Esophagus muscularis mucosa (tissue), 4 donors: ENCODE data around the gene ACSL6. TPM values are rescaled to one million over a fixed set of nuclear protein-coding genes. Genes with fewer than 3 reads are reported as not detected.

Source experiments
- DNase-seq: peaks from one replicate; pipeline ENCODE4 v3.0.0-alpha.2; 2017; ENCODE audit errors: extremely low spot score
- H3K27ac ChIP-seq, 4 donors: fragments of 200-600 bp; sonication (generic); replicated peaks in 1 of 4; 1 replicate in 3 of 4; 2 replicates in 1 of 4; pipeline ENCODE4 v1.5.1; 2016 to 2019; ENCODE audit warnings: mild to moderate bottlenecking in 1 of 4
- H3K27me3 ChIP-seq, 4 donors: fragments of 200-600 bp; sonication (generic); one replicate each; pipeline versions ENCODE4 v1.5.1 to v1.6.0; 2016 to 2019
- H3K36me3 ChIP-seq, 4 donors: fragments of 200-600 bp; sonication (generic); one replicate each; pipeline ENCODE4 v1.5.1; 2016 to 2019
- H3K4me1 ChIP-seq, 4 donors: fragments of 200-600 bp; sonication (generic); one replicate each; pipeline ENCODE4 v1.5.1; 2016 to 2019
- H3K4me3 ChIP-seq, 4 donors: fragments of 200-600 bp; sonication (generic); 1 replicate in 2 of 4; 2 replicates in 2 of 4; pipeline ENCODE4 v1.5.1; 2016 to 2019; ENCODE audit warnings: mild to moderate bottlenecking in 4 of 4, moderate library complexity in 1 of 4
- H3K9me3 ChIP-seq, 4 donors: fragments of 200-600 bp; sonication (generic); 1 replicate in 3 of 4; 2 replicates in 1 of 4; pipeline ENCODE4 v1.5.1; 2016 to 2019
- CTCF ChIP-seq, 3 experiments: fragments of 200-600 bp in 2 of 3; fragments of 450-650 bp in 1 of 3; sonication (generic) in 2 of 3; IDR thresholded peaks; one replicate each; pipeline ENCODE4 v1.5.1; 2017 to 2019; ENCODE audit warnings: antibody characterized with exemption in 3 of 3, mild to moderate bottlenecking in 2 of 3, moderate library complexity in 1 of 3
- EP300 ChIP-seq: sonication (generic); formaldehyde crosslinking; IDR thresholded peaks from one replicate; pipeline ENCODE4 v1.6.1; 2017; ENCODE audit warnings: antibody characterized with exemption
- POLR2A ChIP-seq: fragments of 450-650 bp; IDR thresholded peaks from one replicate; pipeline ENCODE4 v1.6.1; 2017; ENCODE audit warnings: antibody characterized with exemption, moderate library complexity, mild to moderate bottlenecking, low read depth
- POLR2AphosphoS5 ChIP-seq, 2 donors: sonication (generic); formaldehyde crosslinking; IDR thresholded peaks; one replicate each; pipeline ENCODE4 v1.6.1; 2017; ENCODE audit warnings: antibody characterized with exemption in 2 of 2
- WGBS: methylation state at CpG from one replicate; pipeline ENCODE4 v1.1.5; 2018; 5-methylcytosine and 5-hydroxymethylcytosine counted together
- intact Hi-C: fragments of 100-400 bp; cut with DNase I; formaldehyde crosslinking; loops from one replicate; pipeline ENCODE4 v1.15.1; 2023
- total RNA-seq, 4 donors: library from RNA; depleted of rRNA; stranded (reverse); fragments of >200 nt; gene quantifications; one replicate each; pipeline versions ENCODE4 v1.1.0 to v1.2.1, GENCODE V29; 2016

ACSL6 gene
- total RNA-seq: 1 to 10 TPM; 1.6 to 2.6 (median 1.9) TPM

- peak within 1 kb of the TSS; percentile 65 to 72 (median 68) for H3K4me3 ChIP-seq
- H3K4me1 ChIP-seq: peaks cover 13 to 31% (median 23%) of the 10 kb centered on the region in 4 donors
- H3K36me3 ChIP-seq: no peaks in the 10 kb centered on the region
- TF ChIP-seq POLR2AphosphoS5 (IDR thresholded peaks at IDR 0.05): no peak
- no peak for TF ChIP-seq EP300
- TF ChIP-seq CTCF (IDR thresholded peaks at IDR 0.05): no peak
- no peak for TF ChIP-seq POLR2A
- no peak for DNase-seq
- H3K9me3 ChIP-seq: no peaks in the 10 kb centered on the region
- intact Hi-C loops: no loop called here
- H3K27me3 ChIP-seq: peaks cover 0 to 25% (median 0%) of the 10 kb centered on the region in 4 donors
- WGBS: 67% methylated on average over 3 of the region's 63 CpGs
- H3K27ac ChIP-seq: no peak within 1 kb of the TSS
Observed at GRCh38 chr5:132011622-132012343, at the start of gene ACSL6. Gene ACSL6 (minus strand): TSS chr5:132011658. CDS start chr5:132011553, 105 bp downstream.

- intact Hi-C loops: no loop called here
- Histone ChIP-seq H3K4me1 (no peaks in the 10 kb centered on the region), H3K36me3 (no peaks in the 10 kb centered on the region), H3K4me3 (no peak within 1 kb of the TSS), H3K9me3 (no peaks in the 10 kb centered on the region), H3K27ac (no peak within 1 kb of the TSS), H3K27me3 (no peaks in the 10 kb centered on the region)
- 93% methylated on average over 13 of the region's 16 CpGs for WGBS
- DNase-seq: no peak
- TF ChIP-seq POLR2A (no peak), CTCF (IDR thresholded peaks at IDR 0.05) (no peak), EP300 (no peak), POLR2AphosphoS5 (IDR thresholded peaks at IDR 0.05) (no peak)
Observed at GRCh38 chr5:132060501-132061161, 49.2 kb upstream of the ACSL6 start, which contains the start of gene IL3. Gene IL3 (plus strand): TSS chr5:132060655. CDS start chr5:132060707, 52 bp downstream.

- no peak overlapping the region for H3K4me3 ChIP-seq
- no peak overlapping the region for H3K27ac ChIP-seq
- intact Hi-C loops: no loop called here
- no peaks in the 10 kb centered on the region for H3K27me3 ChIP-seq
- no peak for DNase-seq
- TF ChIP-seq POLR2AphosphoS5 (IDR thresholded peaks at IDR 0.05) (no peak), CTCF (IDR thresholded peaks at IDR 0.05) (no peak)
- H3K9me3 ChIP-seq: no peaks in the 10 kb centered on the region
- no peaks in the 10 kb centered on the region for H3K4me1 ChIP-seq
- 88% methylated on average over 11 of the region's 13 CpGs for WGBS
- no peaks in the 10 kb centered on the region for H3K36me3 ChIP-seq
Observed at GRCh38 chr5:132059696-132060500, 48.4 kb upstream of the ACSL6 start.

GRCh38 chr5:132059043-132059695 is 47.7 kb upstream of the ACSL6 start:
- Histone ChIP-seq H3K27ac (no peak overlapping the region), H3K9me3 (no peaks in the 10 kb centered on the region), H3K36me3 (no peaks in the 10 kb centered on the region), H3K4me1 (no peaks in the 10 kb centered on the region), H3K27me3 (no peaks in the 10 kb centered on the region), H3K4me3 (no peak overlapping the region)
- no peak for DNase-seq
- 87% methylated on average over 9 of the region's 9 CpGs for WGBS
- TF ChIP-seq CTCF (IDR thresholded peaks at IDR 0.05) (no peak), POLR2AphosphoS5 (IDR thresholded peaks at IDR 0.05) (no peak), POLR2A (no peak), EP300 (no peak)
- intact Hi-C loops: no loop called here
